ENCODE results near the gene KMT2E. TPM values are rescaled to one million over a fixed set of nuclear protein-coding genes. Genes with fewer than 3 reads are reported as not detected.

Gene KMT2E
- total RNA-seq, 1 experiment from 2014 or later: 38.2 TPM

DNA sequence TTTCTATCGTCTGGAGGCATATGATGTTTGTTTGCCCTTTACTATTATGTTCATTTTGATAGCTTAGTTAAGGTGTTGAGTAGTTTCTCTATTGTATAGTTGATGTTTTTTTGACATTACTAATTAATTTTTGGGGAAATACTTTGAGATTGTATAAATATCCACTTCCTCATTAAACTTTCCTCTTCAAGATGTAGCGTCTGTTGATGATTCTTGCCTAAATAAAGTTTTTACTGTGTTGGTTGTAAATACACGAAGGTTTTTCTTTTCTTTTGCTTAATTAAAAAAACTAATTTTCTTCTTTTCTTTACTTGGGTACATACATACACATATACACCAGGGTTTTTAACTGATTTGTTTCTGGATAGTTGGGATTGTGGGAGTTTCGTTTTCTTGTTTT lies 8.5 kb downstream of the KMT2E start:
- H3K23me2 ChIP-seq (ENCODE audit: insufficient read length, low read depth, low read length, poor library complexity, severe bottlenecking): no peaks in the 10 kb centered on the region
- H4K8ac ChIP-seq (replicated peaks; ENCODE audit: insufficient read length, low read depth, low read length): no peak overlapping the region
- H3K27ac ChIP-seq (ENCODE audit: insufficient read length, low read depth, low read length): no peak overlapping the region
- no peaks in the 10 kb centered on the region for H3K79me1 ChIP-seq (ENCODE audit: insufficient read depth, low read depth, low read length, poor library complexity, severe bottlenecking)
- no peak overlapping the region; a peak in 1 of 7 replicates for H3K27ac Mint-ChIP-seq
- H2BK12ac ChIP-seq (ENCODE audit: insufficient read length, low read depth, low read length): no peak overlapping the region
- no peak overlapping the region for H3T11ph ChIP-seq (ENCODE audit: low read length)
- H3K27me3 ChIP-seq (ENCODE audit: insufficient read depth, low read length): no peaks in the 10 kb centered on the region
- no peak overlapping the region for H2BK20ac ChIP-seq (ENCODE audit: low read depth, low read length, poor library complexity, severe bottlenecking)
- no peak overlapping the region for H3K9ac ChIP-seq (ENCODE audit: extremely low read depth, insufficient read length, low read length)
- H3K14ac ChIP-seq (ENCODE audit: insufficient read depth, low read length): no peak overlapping the region
- no peak overlapping the region for H3K56ac ChIP-seq (ENCODE audit: insufficient read length, low read depth, low read length)
- no peak overlapping the region for H2AK5ac ChIP-seq (ENCODE audit: insufficient read length, low read length)
- H2BK5ac ChIP-seq (ENCODE audit: insufficient read length, low read length): no peak overlapping the region
- H3K9me3 ChIP-seq (ENCODE audit: control insufficient read depth, low read depth, low read length): no peaks in the 10 kb centered on the region
- peaks cover 29 to 52% of the 10 kb centered on the region in 2 experiments for H3K4me1 Mint-ChIP-seq
- no peak overlapping the region for H3K4me2 ChIP-seq (ENCODE audit: insufficient read depth, insufficient read length, low read length)
- peaks cover 29% of the 10 kb centered on the region; the same call in 1 of the 2 replicates for H3K79me2 ChIP-seq (ENCODE audit: insufficient read depth, low read length)
- H4K20me1 ChIP-seq (ENCODE audit: control insufficient read depth, insufficient read depth, insufficient read length): no peaks in the 10 kb centered on the region
- H3K27me3 Mint-ChIP-seq (ENCODE audit: low read depth): no peaks in the 10 kb centered on the region
- H3K36me3 Mint-ChIP-seq (ENCODE audit: insufficient read depth in 1 of 3, low read depth in 3 of 3): peaks cover 0 to 15% (median 0%) of the 10 kb centered on the region in 3 experiments; a peak in 1 of 7 replicates
- H2BK15ac ChIP-seq (ENCODE audit: low read depth, low read length): no peak overlapping the region
- whole genome bisulfite sequencing (ENCODE audit: extremely low coverage, insufficient read length, low lambda C conversion rate): no CpG with 5 or more reads among the region's 4 CpGs
- H2BK120ac ChIP-seq (ENCODE audit: low read depth, low read length, poor library complexity, severe bottlenecking): no peak overlapping the region
- no peaks in the 10 kb centered on the region for H3K9me3 Mint-ChIP-seq
- TF ChIP-seq, protein P1, sequence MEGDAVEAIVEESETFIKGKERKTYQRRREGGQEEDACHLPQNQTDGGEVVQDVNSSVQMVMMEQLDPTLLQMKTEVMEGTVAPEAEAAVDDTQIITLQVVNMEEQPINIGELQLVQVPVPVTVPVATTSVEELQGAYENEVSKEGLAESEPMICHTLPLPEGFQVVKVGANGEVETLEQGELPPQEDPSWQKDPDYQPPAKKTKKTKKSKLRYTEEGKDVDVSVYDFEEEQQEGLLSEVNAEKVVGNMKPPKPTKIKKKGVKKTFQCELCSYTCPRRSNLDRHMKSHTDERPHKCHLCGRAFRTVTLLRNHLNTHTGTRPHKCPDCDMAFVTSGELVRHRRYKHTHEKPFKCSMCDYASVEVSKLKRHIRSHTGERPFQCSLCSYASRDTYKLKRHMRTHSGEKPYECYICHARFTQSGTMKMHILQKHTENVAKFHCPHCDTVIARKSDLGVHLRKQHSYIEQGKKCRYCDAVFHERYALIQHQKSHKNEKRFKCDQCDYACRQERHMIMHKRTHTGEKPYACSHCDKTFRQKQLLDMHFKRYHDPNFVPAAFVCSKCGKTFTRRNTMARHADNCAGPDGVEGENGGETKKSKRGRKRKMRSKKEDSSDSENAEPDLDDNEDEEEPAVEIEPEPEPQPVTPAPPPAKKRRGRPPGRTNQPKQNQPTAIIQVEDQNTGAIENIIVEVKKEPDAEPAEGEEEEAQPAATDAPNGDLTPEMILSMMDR (conservative IDR thresholded peaks at IDR 0.05): no peak
- no peaks in the 10 kb centered on the region for H3K4me1 ChIP-seq (ENCODE audit: insufficient read depth, low read length)
- no peak overlapping the region for H2AFZ ChIP-seq (ENCODE audit: low read length)
- H3K4me3 Mint-ChIP-seq: no peak overlapping the region
- no peak for DNase-seq
- no peak overlapping the region for H3K4ac ChIP-seq (ENCODE audit: low read depth, low read length)
- no peak overlapping the region for H3K23ac ChIP-seq (ENCODE audit: insufficient read length, low read depth, low read length)
- H3K18ac ChIP-seq (ENCODE audit: insufficient read length, low read depth, low read length): no peak overlapping the region
- no peak overlapping the region for H4K5ac ChIP-seq (ENCODE audit: insufficient read length, low read depth, low read length)
- H4K91ac ChIP-seq (ENCODE audit: insufficient read length, low read depth, low read length): no peak overlapping the region
